Erythroblast (primary cell): Measurements from ENCODE around the gene SIGLEC9.

ENCODE experiments used
- GATA1 ChIP-seq: IDR thresholded peaks from 2 replicates; pipeline ENCODE4 v1.6.1; 2011; ENCODE audit warnings: low read depth, mild to moderate bottlenecking, control low read depth, low read length, moderate library complexity
- POLR2A ChIP-seq: IDR thresholded peaks from 2 replicates; pipeline ENCODE4 v1.6.1; 2011; ENCODE audit warnings: mild to moderate bottlenecking, low read length

DNA sequence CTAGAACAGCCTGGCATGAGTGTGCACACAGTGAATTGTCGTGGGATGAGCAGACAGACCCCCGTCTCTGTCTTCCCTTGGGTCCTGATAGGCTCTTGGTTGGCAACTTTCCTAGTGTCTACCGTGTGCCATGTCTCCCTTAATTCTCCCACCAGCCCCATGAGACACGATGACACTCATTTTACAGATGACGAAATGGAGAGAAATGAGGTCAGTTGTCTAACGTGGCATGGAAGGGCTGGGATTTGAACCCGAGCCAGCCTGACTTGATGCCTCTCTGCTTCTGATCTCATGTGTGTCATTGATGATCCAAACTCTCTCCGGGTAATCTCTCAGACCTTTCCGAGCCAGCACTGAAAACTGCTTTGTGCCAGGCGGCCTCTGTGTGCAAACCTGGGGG is 33.6 kb upstream of the SIGLEC9 start:
- TF ChIP-seq POLR2A = no peak
- TF ChIP-seq GATA1 = no peak
